Measurements from ENCODE around the gene KIFC3.
A peak's percentile ranks its signal among the peaks of the same experiment; 100 is the strongest.
"Not testable (repeated sequence)": the region's sequence is repeated elsewhere in the genome, so short reads cannot be mapped to it uniquely, and the experiment has no call there.

The KIFC3 gene

DNA sequence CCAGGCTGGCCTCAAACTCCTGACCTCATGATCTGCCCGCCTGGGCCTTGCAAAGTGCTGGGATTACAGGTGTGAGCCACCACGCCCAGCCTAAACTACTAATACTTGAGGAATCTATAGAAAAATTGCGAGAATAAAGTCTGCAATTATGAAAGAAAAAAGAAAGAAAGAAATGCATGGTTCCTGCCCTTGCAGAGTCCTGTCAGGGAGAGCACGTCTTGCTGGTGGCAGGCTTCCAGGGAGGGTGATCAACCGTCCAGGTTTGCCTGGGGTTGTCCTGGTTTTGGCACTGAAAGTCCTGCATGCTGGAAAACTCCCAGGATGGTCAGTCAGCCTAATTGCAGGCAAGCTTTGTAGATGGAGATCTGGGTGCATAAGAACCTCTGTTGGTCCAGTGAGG lies 21.5 kb upstream of the KIFC3 start:
- no peak for DNase-seq

- DNase-seq, result no peak
Measured at GRCh38 chr16:57822856-57823255, 20.6 kb upstream of the KIFC3 start.

- DNase-seq, result no peak
Measured at GRCh38 chr16:57822018-57822553, 19.8 kb upstream of the KIFC3 start.

GRCh38 chr16:57821149-57821971 lies 19.1 kb upstream of the KIFC3 start:
- no peak for DNase-seq

DNA sequence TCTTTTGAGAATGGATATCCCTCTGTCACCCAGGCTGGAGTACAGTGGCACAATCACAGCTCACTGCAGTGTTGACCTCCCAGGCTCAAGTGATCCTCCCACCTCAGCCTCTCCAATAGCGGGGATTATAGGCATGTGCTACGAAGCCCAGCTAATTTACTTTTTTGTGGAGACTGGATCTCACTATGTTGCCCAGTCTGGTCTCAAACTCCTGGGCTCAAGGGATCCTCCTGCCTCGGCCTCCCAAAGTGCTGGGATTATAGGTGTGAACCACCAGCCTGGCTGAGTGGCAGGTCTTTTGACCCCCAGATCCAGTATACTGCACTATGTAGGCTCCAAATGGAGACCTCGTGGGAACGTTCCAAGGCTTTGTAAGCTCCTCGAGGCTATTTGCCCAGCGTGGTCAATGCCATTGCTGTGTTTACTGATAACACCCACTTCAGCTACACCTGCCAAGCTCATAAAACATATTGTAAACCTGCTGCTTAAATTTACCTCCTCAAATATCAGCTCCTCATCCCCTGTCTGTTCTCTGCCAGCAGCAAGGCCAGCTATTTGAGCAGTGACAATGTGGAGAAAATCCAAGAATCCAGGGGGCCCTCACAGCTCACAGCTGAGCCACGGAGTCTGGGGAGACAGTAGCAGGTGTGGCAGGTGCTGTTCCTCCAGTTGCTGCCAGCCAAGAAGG lies 16.2 kb upstream of the KIFC3 start:
- no peak for DNase-seq

DNA sequence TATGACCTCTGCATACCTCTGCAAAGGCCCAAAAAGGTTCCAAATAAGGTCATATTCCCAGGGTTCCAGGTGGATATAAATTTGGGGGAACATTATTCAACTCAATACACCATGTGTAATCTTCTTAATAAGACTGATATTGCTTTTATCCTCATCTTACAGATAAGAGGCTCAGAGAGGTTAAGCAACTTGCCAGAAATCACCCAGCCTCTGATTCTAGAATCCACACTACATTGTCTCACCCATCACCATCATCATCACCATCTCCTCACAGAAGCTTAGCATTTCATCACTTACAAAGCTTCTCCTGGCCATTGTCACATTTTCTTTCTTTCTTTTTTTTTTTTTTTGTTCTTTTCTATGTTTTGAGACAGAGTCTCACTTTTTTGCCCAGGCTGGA lies 15.4 kb upstream of the KIFC3 start:
- DNase-seq, result no peak

GRCh38 chr16:57815987-57816745 lies 13.9 kb upstream of the KIFC3 start:
- peak; percentile 25 for DNase-seq

GRCh38 chr16:57814896-57815295 lies 12.6 kb upstream of the KIFC3 start:
- DNase-seq, result no peak

DNA sequence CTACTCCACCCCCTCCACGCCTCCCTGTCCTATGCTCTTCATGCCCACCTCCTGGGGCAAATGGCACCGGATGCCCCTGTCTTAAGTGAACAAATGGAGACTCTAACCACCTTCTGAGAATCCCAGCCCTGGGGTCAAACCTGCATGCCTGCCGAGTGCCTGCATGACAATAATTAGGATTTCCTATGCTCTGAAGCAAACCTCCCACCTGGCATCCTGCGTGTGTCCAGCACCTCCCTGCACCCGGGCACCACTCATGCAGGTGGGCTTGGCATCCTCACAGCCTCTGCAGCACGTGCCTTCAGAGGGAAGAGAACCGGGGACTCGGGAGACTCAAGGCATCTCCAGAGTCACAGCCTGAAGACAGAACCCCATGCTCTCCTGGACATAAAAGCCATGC lies 11.2 kb upstream of the KIFC3 start:
- no peak for DNase-seq

DNA sequence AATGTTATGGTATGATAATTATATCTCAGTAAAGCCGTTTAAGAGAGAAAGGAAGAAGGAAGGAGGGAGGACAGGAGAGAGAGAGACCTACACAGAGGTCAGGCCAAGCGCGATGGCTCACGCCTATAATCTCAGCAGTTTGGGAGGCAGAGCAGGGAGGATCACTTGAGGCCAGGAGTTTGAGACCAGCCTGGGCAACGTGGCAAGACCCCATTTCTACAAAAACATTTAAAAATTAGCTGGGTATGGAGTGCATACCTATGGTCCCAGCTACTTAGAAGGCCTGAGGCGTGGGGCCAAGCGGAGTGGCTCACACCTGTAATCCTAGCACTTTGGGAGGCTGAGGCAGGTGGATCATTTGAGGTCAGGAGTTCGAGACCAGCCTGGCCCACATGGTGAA lies 9.0 kb upstream of the KIFC3 start:
- DNase-seq, result not testable (repeated sequence)

- peak; percentile 91 for DNase-seq
Measured at GRCh38 chr16:57810197-57811031, 8.1 kb upstream of the KIFC3 start.

GRCh38 chr16:57809276-57810196 lies 7.2 kb upstream of the KIFC3 start:
- DNase-seq, result no peak

GRCh38 chr16:57808589-57809228 lies 6.4 kb upstream of the KIFC3 start:
- DNase-seq, result no peak

DNA sequence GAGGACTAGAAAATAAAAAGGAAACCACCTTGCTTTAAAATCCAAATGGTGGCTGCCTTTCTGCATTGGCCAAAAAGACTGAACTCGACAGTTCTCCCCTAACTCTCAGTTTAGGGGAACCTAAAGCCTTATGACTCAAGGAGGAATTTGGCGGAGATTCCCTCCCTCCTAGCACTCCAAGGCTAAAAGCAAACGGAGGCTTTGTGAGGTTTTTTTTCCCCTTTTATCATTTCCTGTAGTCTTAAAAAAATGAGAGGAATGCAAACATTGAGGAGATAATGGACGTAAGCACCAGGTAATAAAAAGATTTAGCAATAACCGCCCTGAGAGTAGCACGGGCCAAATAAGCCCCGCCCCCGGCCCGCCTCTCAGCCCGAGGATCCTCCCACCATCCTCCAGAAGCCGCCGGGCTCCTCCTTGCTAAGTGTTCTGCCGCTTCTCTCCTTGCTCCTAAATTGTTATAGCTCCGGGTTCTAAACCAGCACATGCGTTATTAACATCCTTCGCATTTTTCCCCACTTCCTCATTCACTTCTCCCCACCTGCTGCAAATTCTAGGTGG lies 5.8 kb upstream of the KIFC3 start:
- DNase-seq, result peak; percentile 84

- DNase-seq, result no peak
Measured at GRCh38 chr16:57807252-57807967, 5.1 kb upstream of the KIFC3 start.

DNA sequence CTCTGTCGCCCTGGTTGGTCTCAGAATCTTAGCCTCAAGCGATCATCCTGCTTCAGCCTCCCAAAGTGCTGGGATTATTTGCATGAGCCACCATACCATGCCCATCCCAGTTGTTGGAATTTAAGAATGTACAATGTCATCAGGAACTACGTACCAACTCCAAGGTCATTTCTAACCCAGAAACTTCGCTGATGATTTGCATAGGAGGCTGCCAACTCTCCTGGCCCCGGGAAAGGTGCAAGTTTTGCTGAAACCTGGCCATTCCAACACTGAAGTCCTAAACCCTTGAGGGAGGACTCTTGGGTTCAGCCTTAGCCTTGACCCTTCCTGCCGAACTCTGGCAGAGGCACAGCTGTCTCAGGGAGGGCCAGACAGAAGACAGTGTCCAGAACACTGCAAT lies 2.9 kb upstream of the KIFC3 start:
- DNase-seq, result no peak

DNA sequence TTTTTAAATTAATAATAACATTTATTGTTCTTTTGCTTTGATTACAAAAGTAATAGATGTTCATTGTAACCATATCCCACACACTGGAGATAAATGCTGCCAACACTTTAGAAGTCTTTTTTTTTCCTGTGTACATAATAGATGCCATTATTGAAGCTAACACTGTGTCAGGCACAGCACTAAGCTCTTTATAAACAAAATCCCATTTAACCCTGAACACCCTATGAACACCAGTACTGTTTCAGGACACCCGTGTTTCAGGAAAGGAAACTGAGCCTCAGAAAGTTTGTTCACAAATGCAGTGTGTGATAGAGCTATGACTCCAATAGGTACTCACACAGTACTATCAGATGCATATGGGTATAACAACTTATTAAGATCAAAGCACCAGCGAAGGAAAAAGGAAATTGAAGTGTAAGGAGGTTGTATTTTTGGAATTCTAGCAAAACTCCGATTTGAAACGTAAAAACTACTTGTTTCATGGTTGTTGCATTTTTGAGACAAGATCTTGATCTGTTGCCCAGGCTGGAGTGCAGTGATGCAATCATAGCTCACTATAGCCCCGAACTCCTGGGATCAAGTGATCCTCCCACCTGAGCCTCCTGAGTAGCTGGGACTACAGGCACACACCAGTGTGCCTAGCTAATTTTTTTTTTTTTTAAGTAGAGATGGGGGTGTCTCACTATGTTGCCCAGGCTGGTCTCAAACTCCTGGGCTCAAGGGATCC lies 2.0 kb upstream of the KIFC3 start:
- DNase-seq, result no peak

DNA sequence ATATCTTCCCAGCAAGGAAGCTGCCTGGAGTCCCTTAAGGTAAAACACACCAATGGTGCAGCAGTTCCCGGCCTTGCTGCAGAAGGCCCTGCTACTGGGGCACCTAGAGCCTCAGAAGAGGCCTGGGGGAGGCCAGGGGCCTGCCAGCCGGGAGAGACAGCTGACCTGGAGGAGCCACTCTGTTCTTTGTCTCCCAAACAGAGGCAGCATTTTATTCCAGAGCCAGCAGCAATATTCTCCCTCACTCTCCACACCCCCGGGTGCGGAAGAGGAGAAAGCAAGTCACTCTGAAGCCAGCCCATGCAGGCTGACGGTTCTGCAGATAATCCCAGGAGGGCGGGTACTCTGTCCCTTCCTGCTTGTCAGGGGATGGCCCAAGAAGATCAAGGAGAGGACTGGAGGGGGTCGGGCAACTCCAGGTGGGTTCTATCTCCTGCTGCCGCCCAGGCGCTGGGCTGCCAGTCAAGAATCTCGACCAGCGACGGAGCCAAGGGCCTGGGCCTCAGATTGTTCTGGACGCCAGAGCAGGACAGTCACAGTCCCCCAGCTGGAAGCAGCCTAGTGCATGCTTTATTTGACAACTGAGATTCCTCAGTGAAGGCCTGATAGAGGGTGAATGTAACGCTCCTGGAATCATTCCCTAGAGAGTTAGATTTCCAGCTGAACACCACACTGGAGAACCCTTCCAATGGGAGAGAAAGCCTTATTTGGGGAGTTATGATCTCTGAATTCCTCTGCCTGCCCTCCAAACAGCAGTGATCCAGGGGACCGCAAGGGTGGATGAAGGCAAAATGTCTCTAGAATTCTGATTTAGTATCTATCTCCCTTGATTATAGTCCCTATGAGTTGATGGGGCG lies 1.1 kb upstream of the KIFC3 start:
- DNase-seq, result no peak
